ENCODE data around the gene BAIAP2L1. TPM values are rescaled to one million over a fixed set of nuclear protein-coding genes. Genes with fewer than 3 reads are reported as not detected.

BAIAP2L1 gene
- total RNA-seq, 4 donors from 2014 or later = 1.0 to 4.3 (median 2.1) TPM; not detected in 1

GRCh38 chr7:98251231-98251600, 149.7 kb downstream of the BAIAP2L1 start:
- TF ChIP-seq POLR2A (IDR thresholded peaks at IDR 0.05) (no peak), CTCF (IDR thresholded peaks at IDR 0.05) (no peak)
- DNase-seq = no peak
- Histone ChIP-seq H3K36me3 (no peaks in the 10 kb centered on the region), H3K4me1 (peaks cover 0 to 8% of the 10 kb centered on the region in 2 donors), H3K9me3 (no peaks in the 10 kb centered on the region), H3K27me3 (no peaks in the 10 kb centered on the region), H3K4me3 (peak overlapping the region; percentile 75 to 76), H3K27ac (peak overlapping the region; percentile 68 to 82)
- intact Hi-C loops (cut with DNase I; ENCODE audit: low total_unique reads) = no loop called here

- Histone ChIP-seq H3K36me3 (no peaks in the 10 kb centered on the region), H3K27me3 (no peaks in the 10 kb centered on the region), H3K27ac (peak overlapping the region; percentile 68 to 82), H3K9me3 (no peaks in the 10 kb centered on the region), H3K4me3 (peak overlapping the region in 1 of 2 donors; percentile 75), H3K4me1 (peaks cover 0 to 8% of the 10 kb centered on the region in 2 donors)
- TF ChIP-seq POLR2A (IDR thresholded peaks at IDR 0.05) (no peak), CTCF (IDR thresholded peaks at IDR 0.05) (no peak)
- intact Hi-C loops (cut with DNase I; ENCODE audit: low total_unique reads) = no loop called here
- no peak for DNase-seq
These were observed 150.1 kb downstream of the BAIAP2L1 start for GRCh38 chr7:98250789-98251188.

GRCh38 chr7:98249106-98249505, 151.8 kb downstream of the BAIAP2L1 start:
- no peaks in the 10 kb centered on the region for H3K36me3 ChIP-seq
- peak overlapping the region in 1 of 2 donors; percentile 2 for H3K27ac ChIP-seq
- H3K27me3 ChIP-seq = no peaks in the 10 kb centered on the region
- no peaks in the 10 kb centered on the region for H3K9me3 ChIP-seq
- TF ChIP-seq CTCF (IDR thresholded peaks at IDR 0.05) (no peak), POLR2A (IDR thresholded peaks at IDR 0.05) (no peak)
- peaks cover 0 to 8% of the 10 kb centered on the region in 2 donors for H3K4me1 ChIP-seq
- no peak for DNase-seq
- H3K4me3 ChIP-seq = no peak overlapping the region
- intact Hi-C loops (cut with DNase I; ENCODE audit: low total_unique reads) = no loop called here

- no peak for DNase-seq
- intact Hi-C loops (cut with DNase I; ENCODE audit: low total_unique reads) = no loop called here
- H3K27ac ChIP-seq = no peak overlapping the region
- H3K36me3 ChIP-seq = no peaks in the 10 kb centered on the region
- H3K9me3 ChIP-seq = no peaks in the 10 kb centered on the region
- H3K4me3 ChIP-seq = no peak overlapping the region
- H3K4me1 ChIP-seq = peaks cover 0 to 8% of the 10 kb centered on the region in 2 donors
- no peaks in the 10 kb centered on the region for H3K27me3 ChIP-seq
- TF ChIP-seq POLR2A (IDR thresholded peaks at IDR 0.05) = no peak
- TF ChIP-seq CTCF (IDR thresholded peaks at IDR 0.05) = no peak
These were observed 152.7 kb downstream of the BAIAP2L1 start for GRCh38 chr7:98248156-98248555.

GRCh38 chr7:98244871-98245270, 156.0 kb downstream of the BAIAP2L1 start:
- Histone ChIP-seq H3K36me3 (no peaks in the 10 kb centered on the region), H3K27me3 (no peaks in the 10 kb centered on the region), H3K4me3 (no peak overlapping the region), H3K9me3 (no peaks in the 10 kb centered on the region), H3K27ac (no peak overlapping the region), H3K4me1 (no peaks in the 10 kb centered on the region)
- TF ChIP-seq POLR2A (IDR thresholded peaks at IDR 0.05) (no peak), CTCF (IDR thresholded peaks at IDR 0.05) (no peak)
- intact Hi-C loops (cut with DNase I; ENCODE audit: low total_unique reads) = no loop called here
- no peak for DNase-seq

Measured in uterus (tissue), 4 donors.